ENCODE measurements around the gene XKRX. TPM values are rescaled to one million over a fixed set of nuclear protein-coding genes. Genes with fewer than 3 reads are reported as not detected.

Gene XKRX
- total RNA-seq, 3 donors from 2014 or later (not counting 1 experiment from before 2014, with no cell fraction given) = 0.20 to 0.38 TPM; not detected in 1

GRCh38 chrX:100871594-100872560 is 56.8 kb downstream of the XKRX start:
- Mint-ChIP-seq H3K27ac (no peak overlapping the region), H3K9me3 (no peaks in the 10 kb centered on the region), H3K4me1 (no peaks in the 10 kb centered on the region), H3K36me3 (no peaks in the 10 kb centered on the region), H3K4me3 (no peak overlapping the region), H3K27me3 (ENCODE audit: low read depth in 2 of 2) (peaks cover 13 to 20% of the 10 kb centered on the region in 2 donors)
- ATAC-seq (no peak), DNase-seq (no peak)
- Histone ChIP-seq H3K27me3 (ENCODE audit: control insufficient read depth, insufficient read depth, low read length) (no peaks in the 10 kb centered on the region), H3K36me3 (ENCODE audit: control insufficient read depth, insufficient read depth, low read length) (no peaks in the 10 kb centered on the region), H3K4me3 (ENCODE audit: low read length) (no peak overlapping the region), H3K9me3 (ENCODE audit: control insufficient read depth, insufficient read depth, low read length) (no peaks in the 10 kb centered on the region), H3K4me1 (ENCODE audit: control insufficient read depth, insufficient read depth, low read length) (no peaks in the 10 kb centered on the region), H3K27ac (ENCODE audit: low read length) (no peak overlapping the region)
- TF ChIP-seq, protein P1, sequence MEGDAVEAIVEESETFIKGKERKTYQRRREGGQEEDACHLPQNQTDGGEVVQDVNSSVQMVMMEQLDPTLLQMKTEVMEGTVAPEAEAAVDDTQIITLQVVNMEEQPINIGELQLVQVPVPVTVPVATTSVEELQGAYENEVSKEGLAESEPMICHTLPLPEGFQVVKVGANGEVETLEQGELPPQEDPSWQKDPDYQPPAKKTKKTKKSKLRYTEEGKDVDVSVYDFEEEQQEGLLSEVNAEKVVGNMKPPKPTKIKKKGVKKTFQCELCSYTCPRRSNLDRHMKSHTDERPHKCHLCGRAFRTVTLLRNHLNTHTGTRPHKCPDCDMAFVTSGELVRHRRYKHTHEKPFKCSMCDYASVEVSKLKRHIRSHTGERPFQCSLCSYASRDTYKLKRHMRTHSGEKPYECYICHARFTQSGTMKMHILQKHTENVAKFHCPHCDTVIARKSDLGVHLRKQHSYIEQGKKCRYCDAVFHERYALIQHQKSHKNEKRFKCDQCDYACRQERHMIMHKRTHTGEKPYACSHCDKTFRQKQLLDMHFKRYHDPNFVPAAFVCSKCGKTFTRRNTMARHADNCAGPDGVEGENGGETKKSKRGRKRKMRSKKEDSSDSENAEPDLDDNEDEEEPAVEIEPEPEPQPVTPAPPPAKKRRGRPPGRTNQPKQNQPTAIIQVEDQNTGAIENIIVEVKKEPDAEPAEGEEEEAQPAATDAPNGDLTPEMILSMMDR (IDR thresholded peaks at IDR 0.05) = no peak
- intact Hi-C loops (cut with micrococcal nuclease) = no loop called here
- WGBS (ENCODE audit: insufficient coverage) = 93% methylated on average over 4 of the region's 9 CpGs

- no peaks in the 10 kb centered on the region for H3K4me1 Mint-ChIP-seq
- H3K27me3 ChIP-seq (ENCODE audit: control insufficient read depth, insufficient read depth, low read length) = no peaks in the 10 kb centered on the region
- no peak overlapping the region for H3K4me3 Mint-ChIP-seq
- H3K27ac ChIP-seq (ENCODE audit: low read length) = no peak overlapping the region
- no peaks in the 10 kb centered on the region for H3K36me3 ChIP-seq (ENCODE audit: control insufficient read depth, insufficient read depth, low read length)
- no peak for DNase-seq
- TF ChIP-seq, protein P1 (IDR thresholded peaks at IDR 0.05) = no peak
- H3K4me3 ChIP-seq (ENCODE audit: low read length) = no peak overlapping the region
- H3K36me3 Mint-ChIP-seq = no peaks in the 10 kb centered on the region
- H3K9me3 Mint-ChIP-seq = no peaks in the 10 kb centered on the region
- H3K4me1 ChIP-seq (ENCODE audit: control insufficient read depth, insufficient read depth, low read length) = no peaks in the 10 kb centered on the region
- ATAC-seq = no peak
- no peak overlapping the region for H3K27ac Mint-ChIP-seq
- 89% methylated on average over 2 of the region's 5 CpGs for WGBS (ENCODE audit: insufficient coverage)
- no peaks in the 10 kb centered on the region for H3K9me3 ChIP-seq (ENCODE audit: control insufficient read depth, insufficient read depth, low read length)
- intact Hi-C loops (cut with micrococcal nuclease) = no loop called here
- H3K27me3 Mint-ChIP-seq (ENCODE audit: low read depth in 2 of 2) = peaks cover 8 to 20% of the 10 kb centered on the region in 2 donors
Measured at GRCh38 chrX:100870527-100870926, 58.2 kb downstream of the XKRX start.

GRCh38 chrX:100868273-100868672 is 60.4 kb downstream of the XKRX start:
- Histone ChIP-seq H3K27ac (ENCODE audit: low read length) (no peak overlapping the region), H3K27me3 (ENCODE audit: control insufficient read depth, insufficient read depth, low read length) (no peaks in the 10 kb centered on the region), H3K4me3 (ENCODE audit: low read length) (no peak overlapping the region), H3K9me3 (ENCODE audit: control insufficient read depth, insufficient read depth, low read length) (no peaks in the 10 kb centered on the region), H3K36me3 (ENCODE audit: control insufficient read depth, insufficient read depth, low read length) (no peaks in the 10 kb centered on the region), H3K4me1 (ENCODE audit: control insufficient read depth, insufficient read depth, low read length) (no peaks in the 10 kb centered on the region)
- ATAC-seq (no peak), DNase-seq (no peak)
- peaks cover 8 to 17% of the 10 kb centered on the region in 2 donors for H3K27me3 Mint-ChIP-seq (ENCODE audit: low read depth in 2 of 2)
- 78% methylated on average over 2 of the region's 2 CpGs for WGBS (ENCODE audit: insufficient coverage)
- H3K4me3 Mint-ChIP-seq = no peak overlapping the region
- intact Hi-C loops (cut with micrococcal nuclease) = no loop called here
- H3K9me3 Mint-ChIP-seq = no peaks in the 10 kb centered on the region
- no peaks in the 10 kb centered on the region for H3K4me1 Mint-ChIP-seq
- H3K27ac Mint-ChIP-seq = no peak overlapping the region
- no peaks in the 10 kb centered on the region for H3K36me3 Mint-ChIP-seq
- TF ChIP-seq, protein P1 (IDR thresholded peaks at IDR 0.05) = no peak
